DMS153 treated with DMSO at 0.1 percent for 48 hours (cell line): ENCODE data around the gene TTC24.
"Not testable (repeated sequence)": the region's sequence is repeated elsewhere in the genome, so short reads cannot be mapped to it uniquely, and the experiment has no call there.

ENCODE experiments used
- DNase-seq: peaks from one replicate; lab custom pipeline; 2025; ENCODE audit not compliant: unreplicated experiment; lab: John Stamatoyannopoulos, UW

Gene TTC24

DNA sequence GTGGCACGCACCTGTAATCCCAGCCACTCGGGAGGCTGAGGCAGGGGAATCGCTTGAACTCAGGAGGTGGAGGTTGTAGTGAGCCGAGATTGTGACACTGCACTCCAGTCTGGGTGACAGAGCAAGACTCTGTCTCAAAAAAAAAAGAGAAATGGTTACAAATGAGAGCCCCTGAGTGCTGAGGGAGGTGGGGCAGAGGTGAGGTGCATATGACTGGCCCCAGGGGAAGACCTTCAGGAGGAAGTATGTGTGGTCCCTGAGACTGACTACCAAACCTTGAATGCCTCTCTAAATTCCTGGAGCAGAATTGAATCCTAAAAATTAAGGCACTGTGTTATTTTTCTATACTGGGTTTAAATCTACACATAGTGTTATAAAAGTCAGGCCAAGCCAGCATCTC, 27.8 kb downstream of the TTC24 start:
- DNase-seq = not testable (repeated sequence)

DNA sequence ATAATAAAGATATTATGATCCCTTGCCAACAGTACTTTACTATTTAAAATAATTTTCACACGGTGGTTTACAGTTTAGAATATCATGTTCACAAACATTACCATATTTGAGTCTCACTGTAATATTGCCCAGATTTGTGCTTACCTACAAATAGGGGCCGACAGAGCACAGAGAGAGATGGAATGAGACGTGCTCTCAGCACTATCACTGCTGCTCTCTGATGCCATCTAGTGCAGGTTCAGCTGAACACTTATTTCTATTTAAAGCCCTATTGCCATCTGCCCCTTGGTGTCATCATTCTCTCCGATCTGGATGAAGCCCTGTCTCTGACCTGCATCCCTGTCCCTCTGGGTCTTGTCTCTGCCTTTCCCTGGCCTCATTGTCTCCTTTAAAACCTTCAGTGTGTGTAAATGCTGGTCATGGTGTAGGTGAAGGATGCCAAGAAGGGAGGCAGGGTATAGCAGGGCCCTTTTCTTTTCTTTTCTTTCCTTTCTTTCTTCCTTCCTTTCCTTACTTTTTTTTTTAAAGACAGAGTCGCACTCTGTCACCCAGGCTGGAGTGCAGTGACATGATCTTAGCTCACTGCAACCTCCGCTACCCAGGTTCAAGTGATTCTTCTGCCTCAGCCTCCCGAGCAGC, 28.6 kb downstream of the TTC24 start:
- DNase-seq = peak; percentile 92

DNA sequence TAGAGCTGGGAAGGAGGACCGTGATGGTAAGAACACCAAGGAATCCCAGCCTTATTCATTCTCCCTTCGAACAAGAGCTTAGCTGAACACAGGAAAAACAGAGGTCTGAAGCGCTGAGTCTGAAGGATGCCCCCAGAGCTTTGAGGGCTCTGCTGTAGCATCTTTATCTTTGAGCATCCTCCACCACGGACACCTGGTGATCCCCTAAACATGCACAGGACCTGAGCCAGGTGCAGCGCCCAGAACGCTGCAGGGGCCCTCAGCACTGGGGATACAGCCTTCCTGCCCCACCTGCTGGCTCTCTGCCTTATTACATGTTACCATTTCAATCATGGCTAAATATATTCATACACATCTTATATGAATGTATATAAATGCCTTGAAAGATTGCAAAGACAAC, 29.5 kb downstream of the TTC24 start:
- DNase-seq = peak; percentile 66

DNA sequence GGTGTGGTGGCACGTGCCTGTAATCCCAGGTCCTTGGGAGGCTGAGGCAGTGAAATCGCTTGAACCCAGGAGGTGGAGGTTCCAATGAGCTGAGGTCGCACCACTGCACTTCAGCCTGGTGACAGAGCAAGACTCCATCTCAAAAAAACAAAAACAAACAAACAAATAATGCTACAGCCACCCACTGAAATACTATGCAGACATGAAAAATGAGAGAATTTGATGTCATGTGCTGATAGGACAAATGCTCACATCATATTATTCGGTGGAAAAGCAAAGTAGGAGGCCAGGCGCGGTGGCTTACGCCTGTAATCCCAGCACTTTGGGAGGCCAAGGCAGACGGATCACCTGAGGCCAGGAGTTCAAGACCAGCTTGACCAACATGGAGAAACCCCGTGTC, 30.5 kb downstream of the TTC24 start:
- DNase-seq = not testable (repeated sequence)

DNA sequence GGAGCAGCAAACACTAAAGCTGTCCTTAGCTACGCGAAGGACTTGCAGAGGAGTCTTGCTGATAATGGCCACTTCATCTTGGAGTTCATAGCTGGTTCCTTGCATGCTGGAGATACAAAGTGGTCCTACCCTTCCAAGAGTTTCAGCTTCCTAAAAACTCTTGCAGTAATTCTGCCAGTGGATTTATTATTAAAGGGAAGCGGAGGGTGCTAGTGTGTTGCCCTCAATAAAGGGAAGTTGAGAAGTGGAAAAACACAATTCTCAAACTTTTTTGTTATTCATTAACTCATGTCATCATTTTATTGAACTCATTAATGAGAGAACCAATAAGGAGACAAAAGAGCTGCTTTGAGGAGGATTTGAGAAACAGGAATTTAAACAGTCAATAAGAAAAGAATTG, 33.1 kb downstream of the TTC24 start:
- DNase-seq = no peak

DNA sequence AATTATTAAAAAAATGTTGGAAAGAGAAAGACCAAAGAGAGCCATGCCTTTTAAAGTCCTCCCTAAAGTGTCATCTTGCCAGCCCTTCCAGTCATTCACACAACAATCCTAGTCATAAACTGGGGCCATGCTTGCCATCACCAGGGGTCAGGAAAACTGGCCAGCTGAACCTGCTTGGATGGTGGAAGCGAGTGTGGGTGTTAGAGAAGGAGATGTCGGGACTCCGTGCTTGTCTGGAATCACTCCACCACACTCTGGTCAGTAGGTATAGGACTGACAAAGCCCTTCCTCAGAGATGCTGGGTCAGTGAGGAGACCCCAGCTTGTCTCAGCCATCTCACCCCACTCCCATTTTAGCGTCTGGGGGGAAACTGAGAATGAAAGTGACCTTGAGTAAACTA, 36.4 kb downstream of the TTC24 start:
- no peak for DNase-seq

DNA sequence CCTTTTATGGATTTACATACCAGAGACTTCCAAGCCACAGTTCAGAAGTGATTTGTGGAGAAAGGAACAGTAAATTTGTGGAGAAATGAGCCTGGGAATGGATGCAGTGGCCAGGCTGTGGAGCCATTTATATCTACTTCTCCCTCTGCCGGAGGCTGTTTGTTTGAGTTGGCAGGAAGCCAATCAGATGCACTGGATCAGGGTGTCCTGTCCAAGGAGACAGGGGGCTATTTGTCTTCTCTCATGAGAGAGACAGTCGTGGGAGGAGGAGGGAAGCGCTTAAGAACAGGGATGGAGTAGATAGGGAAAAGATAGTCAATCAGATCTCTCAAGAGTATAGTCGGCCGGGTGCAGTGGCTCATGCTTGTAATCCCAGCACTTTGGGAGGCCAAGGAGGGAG, 36.9 kb downstream of the TTC24 start:
- peak; percentile 42 for DNase-seq

DNA sequence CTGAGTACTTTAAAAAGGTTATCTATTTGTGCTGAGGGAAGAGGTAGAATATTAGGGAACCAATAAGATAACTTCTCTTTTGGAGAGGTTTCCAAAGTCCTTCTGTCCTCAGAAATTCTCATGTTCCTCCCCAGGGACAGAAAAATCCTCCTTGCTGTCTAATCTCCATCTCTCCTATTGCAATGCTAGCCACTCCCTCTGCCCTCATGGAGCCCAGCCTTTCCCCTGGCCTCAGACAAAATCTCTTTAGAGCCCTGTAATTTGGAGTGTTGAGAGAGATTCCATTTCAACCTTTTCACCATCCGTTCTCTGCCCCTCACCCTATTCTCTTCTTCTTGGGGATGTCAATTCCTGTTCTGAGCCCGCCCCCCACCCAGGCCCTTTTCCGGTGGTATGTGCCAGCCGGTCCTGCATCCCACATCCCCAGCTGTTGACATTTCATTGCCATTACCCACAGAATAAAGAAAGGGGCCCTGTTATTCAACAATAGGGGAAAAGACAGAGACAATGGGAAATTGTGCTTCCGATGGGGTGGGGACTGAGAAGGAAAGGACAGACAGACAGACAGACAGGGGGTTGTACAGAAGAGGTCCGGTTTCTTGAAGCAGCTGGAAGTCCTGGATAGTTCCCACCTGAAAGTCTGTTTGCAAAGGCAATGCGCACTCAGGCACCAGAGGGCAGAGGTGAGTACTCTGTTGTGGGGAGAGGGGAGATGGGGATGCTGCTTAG, 39.5 kb downstream of the TTC24 start, which contains the start of gene HAPLN2:
TSS of gene HAPLN2 (plus strand) at position 563 of the 729 bp plus-strand sequence. CDS start 4,076 bp downstream, outside the sequence.
- DNase-seq = no peak

DNA sequence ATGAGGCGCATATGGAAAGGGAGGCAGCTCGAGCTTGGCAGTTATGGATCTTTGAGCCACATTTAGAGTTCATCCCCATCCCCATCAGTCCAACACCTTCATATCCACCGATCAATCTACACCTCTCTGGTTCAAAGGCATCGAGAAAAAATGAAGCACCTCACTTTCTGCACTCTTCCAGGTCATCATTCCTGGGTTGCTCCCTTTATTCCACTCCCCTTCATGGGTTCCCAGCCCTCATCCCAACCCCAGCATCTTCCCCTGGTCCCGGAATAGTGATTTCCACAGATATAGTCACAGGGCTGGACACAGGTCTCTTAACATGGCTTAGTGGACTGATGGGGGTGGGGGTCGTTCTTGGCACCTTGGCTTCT, 40.0 kb downstream of the TTC24 start:
- DNase-seq = no peak

DNA sequence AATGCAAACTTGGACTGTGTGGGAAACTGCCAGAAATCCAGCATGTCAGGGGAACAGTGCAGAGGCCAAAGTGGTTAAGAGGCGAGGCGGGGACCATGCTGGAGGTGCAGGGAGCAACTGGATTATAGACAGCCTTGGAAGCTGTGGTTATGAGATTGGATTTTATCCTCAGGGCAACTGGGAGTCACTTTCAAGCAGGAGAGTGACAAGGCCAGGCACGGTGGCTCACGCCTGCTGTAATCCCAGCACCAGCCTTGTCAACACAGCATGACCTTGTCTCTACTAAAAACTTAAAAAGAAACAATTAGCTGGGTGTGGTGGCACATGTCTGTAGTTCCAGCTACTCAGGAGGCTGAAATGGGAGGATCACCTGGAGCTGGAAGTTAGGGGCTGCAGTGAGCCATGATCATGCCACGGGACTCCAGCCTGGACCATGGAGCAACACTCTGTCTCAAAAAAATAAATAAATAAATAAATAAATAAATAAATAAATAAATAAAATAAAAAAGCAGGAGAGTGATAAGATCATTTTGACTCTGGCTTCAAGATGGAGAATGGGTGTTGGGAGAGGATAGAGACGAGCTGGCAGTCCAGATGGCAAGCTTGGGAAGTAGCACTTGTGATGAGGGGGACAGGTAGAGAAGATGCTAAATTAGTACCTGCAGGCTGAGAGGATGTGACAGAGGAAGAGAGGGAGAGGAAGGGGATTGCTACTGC, 43.2 kb downstream of the TTC24 start:
- DNase-seq = no peak

DNA sequence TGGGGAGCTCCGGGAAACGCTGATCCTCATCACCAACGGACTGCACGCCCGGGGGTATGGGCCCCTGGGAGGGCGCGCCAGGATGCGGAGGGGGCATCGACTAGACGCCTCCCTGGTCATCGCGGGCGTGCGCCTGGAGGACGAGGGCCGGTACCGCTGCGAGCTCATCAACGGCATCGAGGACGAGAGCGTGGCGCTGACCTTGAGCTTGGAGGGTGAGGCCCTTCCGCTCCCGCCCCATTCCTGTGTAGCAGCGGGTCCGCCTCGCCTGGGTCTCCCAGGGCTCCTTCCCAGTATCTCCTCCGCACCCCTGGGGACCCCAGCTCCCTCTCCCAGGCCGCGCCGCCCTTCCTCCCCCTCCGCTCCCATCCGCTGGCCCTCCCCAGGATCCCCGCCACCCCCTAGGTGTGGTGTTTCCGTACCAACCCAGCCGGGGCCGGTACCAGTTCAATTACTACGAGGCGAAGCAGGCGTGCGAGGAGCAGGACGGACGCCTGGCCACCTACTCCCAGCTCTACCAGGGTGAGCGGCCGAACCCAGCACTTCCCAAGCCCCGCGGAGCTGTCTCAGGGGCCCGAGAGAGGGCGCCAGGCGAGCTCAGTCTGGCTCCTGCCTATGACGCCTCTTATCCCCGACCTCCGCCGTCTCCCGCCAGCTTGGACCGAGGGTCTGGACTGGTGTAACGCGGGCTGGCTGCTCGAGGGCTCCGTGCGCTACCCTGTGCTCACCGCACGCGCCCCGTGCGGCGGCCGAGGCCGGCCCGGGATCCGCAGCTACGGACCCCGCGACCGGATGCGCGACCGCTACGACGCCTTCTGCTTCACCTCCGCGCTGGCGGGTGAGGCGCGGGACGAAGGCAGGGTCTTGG, 44.7 kb downstream of the TTC24 start:
- peak; percentile 59 for DNase-seq

DNA sequence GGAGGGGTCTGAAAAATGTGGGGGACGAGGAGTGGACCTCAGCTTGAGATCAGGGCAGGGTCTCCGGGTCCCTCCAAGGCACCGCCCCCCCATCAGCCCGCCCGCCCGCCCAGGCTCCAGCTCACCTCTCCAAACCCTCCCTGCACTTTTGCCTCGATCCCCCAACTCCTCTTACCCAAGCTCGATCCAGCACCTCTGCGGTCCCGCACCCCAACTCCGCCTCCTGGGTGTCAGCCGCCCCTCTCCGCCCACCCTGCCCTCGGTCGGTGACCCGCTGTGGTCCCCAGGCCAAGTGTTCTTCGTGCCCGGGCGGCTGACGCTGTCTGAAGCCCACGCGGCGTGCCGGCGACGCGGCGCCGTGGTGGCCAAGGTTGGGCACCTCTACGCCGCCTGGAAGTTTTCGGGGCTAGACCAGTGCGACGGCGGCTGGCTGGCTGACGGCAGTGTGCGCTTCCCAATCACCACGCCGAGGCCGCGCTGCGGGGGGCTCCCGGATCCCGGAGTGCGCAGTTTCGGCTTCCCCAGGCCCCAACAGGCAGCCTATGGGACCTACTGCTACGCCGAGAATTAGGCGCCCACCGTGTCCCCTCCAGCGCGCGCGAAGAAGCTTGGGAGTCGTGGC, 45.4 kb downstream of the TTC24 start:
- no peak for DNase-seq

DNA sequence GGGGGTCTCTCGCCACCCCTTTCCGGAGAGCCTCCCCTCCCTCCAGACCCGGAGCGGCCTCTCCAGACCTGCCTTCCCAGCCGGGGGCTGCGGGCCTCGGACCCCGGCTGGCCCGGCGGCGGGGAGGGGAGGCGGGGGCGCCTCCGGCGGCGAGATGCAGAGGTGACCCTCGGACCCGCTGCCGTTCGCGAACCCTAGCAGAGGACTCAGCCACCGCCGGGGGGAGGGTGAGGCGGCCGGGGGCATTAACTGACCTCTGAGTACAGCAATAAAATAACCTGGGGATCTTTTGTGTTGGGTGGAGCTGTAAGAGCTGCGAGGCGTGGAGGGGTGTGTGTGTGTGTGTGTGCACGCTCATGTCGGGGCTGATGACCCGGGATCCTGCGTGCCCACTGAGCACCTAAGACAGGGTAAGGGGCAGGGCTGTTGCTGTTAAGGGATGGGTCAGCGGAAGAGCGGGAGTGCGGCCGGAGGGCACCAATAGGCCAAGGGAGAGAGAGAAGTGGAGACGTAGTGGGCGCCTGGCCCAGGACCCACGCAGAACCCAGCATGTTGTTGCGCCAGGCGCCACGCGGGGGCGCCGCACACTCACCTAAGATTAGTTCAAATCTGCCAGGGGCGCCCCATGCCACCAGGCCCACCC, 46.0 kb downstream of the TTC24 start:
- peak; percentile 30 for DNase-seq

DNA sequence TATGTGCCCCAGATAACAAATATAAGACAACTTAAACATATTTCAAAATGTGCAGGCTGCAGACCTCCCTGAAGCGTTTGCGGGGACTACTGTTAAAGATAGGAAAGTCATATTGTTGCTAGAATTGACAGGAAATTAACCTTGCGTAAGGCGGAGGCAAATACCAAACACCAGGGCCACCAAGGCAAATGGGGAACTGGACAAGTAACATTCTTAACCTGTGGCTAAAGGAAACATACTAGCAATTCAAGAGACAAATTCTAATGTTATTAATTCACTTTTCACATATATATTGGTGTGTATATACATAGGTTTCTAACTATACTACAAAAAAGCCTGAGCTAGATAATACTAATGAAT, 46.5 kb downstream of the TTC24 start:
- no peak for DNase-seq

DNA sequence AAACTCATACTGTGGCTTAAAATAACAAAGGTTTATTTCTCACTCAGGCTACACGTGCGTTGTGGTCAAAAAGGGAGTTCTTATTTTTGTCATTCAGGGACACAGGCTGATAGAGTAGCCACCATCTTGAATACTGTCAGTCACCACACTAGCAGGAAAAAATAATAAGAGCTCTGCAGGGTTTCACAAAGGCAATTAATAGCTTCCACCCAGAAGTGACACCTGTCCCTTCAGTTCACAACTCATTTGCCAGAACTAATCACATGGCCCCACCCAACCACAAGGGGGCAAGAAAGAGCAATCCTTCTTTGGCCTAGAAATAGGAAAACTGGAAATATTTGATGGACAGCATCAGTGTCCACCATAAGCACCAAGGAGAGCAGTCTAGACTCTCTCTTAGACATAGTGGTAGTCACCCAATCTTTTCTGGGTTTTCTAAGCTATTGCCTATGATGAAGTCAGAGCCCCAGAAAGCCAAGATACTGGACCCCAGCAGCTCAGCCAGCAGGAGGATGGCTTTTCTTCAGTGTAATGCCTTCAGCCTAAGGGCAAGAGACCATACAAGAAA, 47.9 kb downstream of the TTC24 start:
- DNase-seq = peak; percentile 39

DNA sequence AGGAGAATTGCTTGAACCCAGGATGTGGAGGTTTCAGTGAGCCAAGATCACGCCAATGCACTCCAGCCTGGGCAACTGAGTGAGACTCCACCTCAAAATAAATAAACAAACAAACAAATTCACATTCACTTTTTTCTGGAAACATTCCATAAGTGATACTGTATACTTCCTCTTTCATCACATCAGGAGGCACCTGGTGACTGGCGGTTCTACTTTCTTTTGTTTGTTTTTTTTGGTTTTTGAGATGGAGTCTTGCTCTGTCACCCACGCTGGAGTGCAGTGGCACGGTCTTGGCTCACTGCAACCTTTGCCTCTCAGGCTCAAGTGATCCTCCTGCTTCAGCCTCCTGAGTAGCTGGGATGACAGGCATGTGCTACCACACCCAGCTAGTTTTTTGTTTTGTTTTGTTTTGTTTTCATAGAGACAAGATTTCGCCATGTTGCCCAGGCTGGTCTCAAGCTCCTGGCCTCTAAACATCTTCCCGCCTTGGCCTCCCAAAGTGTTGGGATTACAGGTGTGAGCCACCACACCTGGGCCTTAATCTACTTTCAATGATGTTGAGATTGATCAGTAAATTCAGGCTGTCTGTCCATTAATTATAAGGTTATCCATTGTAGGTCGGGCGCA, 50.4 kb downstream of the TTC24 start:
- DNase-seq = no peak

DNA sequence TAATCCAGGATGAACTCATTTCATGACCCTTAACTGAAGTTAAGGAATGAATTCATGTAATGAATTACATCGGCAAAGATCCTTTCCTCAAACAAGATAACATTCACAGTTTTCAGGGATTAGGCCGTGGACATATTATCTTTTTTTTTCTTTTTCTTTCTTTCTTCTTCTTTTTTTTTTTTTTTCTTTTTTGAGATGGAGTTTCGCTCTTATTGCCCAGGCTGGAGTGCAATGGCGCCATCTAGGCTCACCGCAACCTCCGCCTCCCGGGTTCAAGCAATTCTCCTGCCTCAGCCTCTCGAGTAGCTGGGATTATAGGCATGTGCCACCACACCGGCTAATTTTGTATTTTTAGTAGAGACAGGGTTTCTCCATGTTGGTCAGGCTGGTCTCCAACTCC, 51.6 kb downstream of the TTC24 start:
- DNase-seq = not testable (repeated sequence)

DNA sequence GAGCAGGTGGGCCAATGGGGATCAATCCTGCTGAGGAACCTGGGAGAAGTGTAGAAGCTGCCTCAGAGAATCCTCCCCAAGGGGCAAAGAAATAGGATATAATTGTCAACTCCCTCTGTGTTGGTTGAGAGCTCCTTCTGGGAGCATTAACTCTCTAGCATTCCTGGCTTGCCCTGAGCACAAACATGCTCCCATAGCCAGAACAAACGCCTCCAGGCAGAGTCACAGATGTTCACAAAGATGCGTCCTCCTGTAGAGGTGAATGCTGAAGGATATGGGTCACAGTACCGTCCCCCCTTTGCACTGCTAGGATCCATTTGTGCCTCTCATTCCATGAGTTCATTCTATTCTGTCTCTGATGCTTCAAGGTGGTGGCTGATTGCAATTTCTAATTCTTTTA, 52.8 kb downstream of the TTC24 start:
- no peak for DNase-seq
